NCI-H524 treated with DMSO at 0.1 percent for 48 hours (cell line): ENCODE results near the gene SPOP.

Source experiments
- DNase-seq: peaks from one replicate; lab custom pipeline; 2025; lab: John Stamatoyannopoulos, UW

SPOP gene

GRCh38 chr17:49613182-49613800 is 64.6 kb downstream of the SPOP start:
- DNase-seq: no peak

- no peak for DNase-seq
Observed at GRCh38 chr17:49612726-49613125, 65.2 kb downstream of the SPOP start.

GRCh38 chr17:49610883-49611584 is 66.9 kb downstream of the SPOP start:
- no peak for DNase-seq

- no peak for DNase-seq
Observed at GRCh38 chr17:49604314-49604869, 73.5 kb downstream of the SPOP start.

GRCh38 chr17:49603720-49604119 is 74.2 kb downstream of the SPOP start:
- DNase-seq: no peak

GRCh38 chr17:49603238-49603637 is 74.7 kb downstream of the SPOP start:
- DNase-seq: no peak

GRCh38 chr17:49602783-49603182 is 75.1 kb downstream of the SPOP start:
- no peak for DNase-seq

GRCh38 chr17:49600949-49601348 is 76.9 kb downstream of the SPOP start:
- DNase-seq: no peak

GRCh38 chr17:49598918-49599317 is 79.0 kb downstream of the SPOP start:
- DNase-seq: no peak

GRCh38 chr17:49597928-49598655 is 79.8 kb downstream of the SPOP start:
- no peak for DNase-seq

- no peak for DNase-seq
Observed at GRCh38 chr17:49597436-49597835, 80.5 kb downstream of the SPOP start.

- no peak for DNase-seq
Observed at GRCh38 chr17:49596613-49597244, 81.2 kb downstream of the SPOP start.

- DNase-seq: no peak
Observed at GRCh38 chr17:49595980-49596379, 81.9 kb downstream of the SPOP start.

- no peak for DNase-seq
Observed at GRCh38 chr17:49595328-49595727, 82.6 kb downstream of the SPOP start.

GRCh38 chr17:49592263-49592662 is 85.6 kb downstream of the SPOP start:
- DNase-seq: no peak

- no peak for DNase-seq
Observed at GRCh38 chr17:49590874-49591273, 87.0 kb downstream of the SPOP start.

- DNase-seq: no peak
Observed at GRCh38 chr17:49589577-49589927, 88.3 kb downstream of the SPOP start.

GRCh38 chr17:49588726-49589576 is 88.9 kb downstream of the SPOP start:
- DNase-seq: no peak

GRCh38 chr17:49588312-49588711 is 89.6 kb downstream of the SPOP start:
- DNase-seq: no peak

GRCh38 chr17:49587366-49588073 is 90.4 kb downstream of the SPOP start:
- DNase-seq: no peak
